IPS-18a (cell line): ENCODE results near the gene HK3.

ENCODE experiments used
- H3K27ac ChIP-seq: one replicate; pipeline ENCODE4 v1.5.1; 2013; ENCODE audit warnings: low read length
- H3K27me3 ChIP-seq: one replicate; pipeline ENCODE4 v1.6.1; 2013; ENCODE audit warnings: mild to moderate bottlenecking, low read length; ENCODE audit not compliant: control insufficient read depth, insufficient read depth
- H3K36me3 ChIP-seq: one replicate; pipeline ENCODE4 v1.6.1; 2013; ENCODE audit warnings: low read depth, low read length; ENCODE audit not compliant: control insufficient read depth
- H3K4me1 ChIP-seq: one replicate; pipeline ENCODE4 v1.6.1; 2013; ENCODE audit warnings: low read depth, low read length; ENCODE audit not compliant: control insufficient read depth
- H3K4me3 ChIP-seq: one replicate; pipeline ENCODE4 v1.5.1; 2013; ENCODE audit warnings: low read length
- H3K9ac ChIP-seq: one replicate; pipeline ENCODE4 v1.6.1; 2013; ENCODE audit warnings: mild to moderate bottlenecking, low read length, moderate library complexity
- H3K9me3 ChIP-seq: one replicate; pipeline ENCODE4 v1.6.1; 2013; ENCODE audit warnings: low read depth, low read length; ENCODE audit not compliant: control insufficient read depth

The HK3 gene

DNA sequence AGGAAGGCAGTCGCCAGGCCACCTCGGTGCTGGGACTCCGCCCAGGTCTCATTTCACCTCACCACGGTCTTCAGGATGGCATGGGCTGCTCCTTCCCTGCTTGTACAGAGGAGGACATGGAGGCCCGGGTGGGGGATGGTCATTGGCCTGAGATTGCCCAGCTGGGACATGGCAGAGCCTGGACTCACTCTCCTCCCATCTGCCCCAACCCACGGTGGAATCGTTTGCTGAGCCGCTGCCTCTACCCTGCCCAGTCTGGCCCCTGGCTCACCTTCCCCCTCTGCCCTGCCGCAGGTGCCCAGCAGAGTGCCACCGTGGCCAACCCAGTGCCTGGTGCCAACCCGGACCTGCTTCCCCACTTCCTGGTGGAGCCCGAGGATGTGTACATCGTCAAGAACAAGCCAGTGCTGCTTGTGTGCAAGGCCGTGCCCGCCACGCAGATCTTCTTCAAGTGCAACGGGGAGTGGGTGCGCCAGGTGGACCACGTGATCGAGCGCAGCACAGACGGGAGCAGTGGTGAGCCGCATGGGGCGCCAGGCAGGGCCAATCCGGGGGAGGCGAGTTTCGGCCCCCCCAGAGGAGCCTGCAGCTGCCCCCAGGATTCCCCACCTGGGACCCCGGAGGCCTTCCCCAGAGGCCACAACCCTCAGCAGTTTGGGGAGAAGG, 36.7 kb downstream of the HK3 start:
- Histone ChIP-seq H3K27me3 (no peaks in the 10 kb centered on the region), H3K9ac (no peak overlapping the region), H3K36me3 (no peaks in the 10 kb centered on the region), H3K27ac (no peak overlapping the region), H3K4me1 (peaks cover 27% of the 10 kb centered on the region), H3K9me3 (no peaks in the 10 kb centered on the region), H3K4me3 (no peak overlapping the region)

DNA sequence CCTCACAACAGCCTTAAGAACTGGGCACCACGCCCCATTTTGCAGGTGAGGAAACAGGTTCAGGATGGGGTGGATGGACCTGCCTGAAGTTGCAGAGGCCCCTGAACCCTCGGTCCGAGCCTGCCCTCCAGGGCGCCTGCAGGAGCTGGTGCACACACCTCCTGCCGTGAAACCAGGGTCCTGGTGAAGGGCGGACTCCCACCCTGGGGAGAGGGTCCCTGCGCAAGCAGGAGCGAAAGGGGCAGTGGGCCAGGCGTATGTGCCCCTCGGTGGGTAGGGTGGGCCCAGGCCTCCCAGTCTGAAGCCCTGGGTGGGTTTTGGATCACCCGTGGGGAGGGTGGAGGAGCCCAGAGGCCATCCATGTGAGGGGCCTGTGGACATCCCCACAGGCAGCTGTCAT, 37.9 kb downstream of the HK3 start:
- H3K9ac ChIP-seq, result no peak overlapping the region
- H3K9me3 ChIP-seq, result no peaks in the 10 kb centered on the region
- no peak overlapping the region for H3K4me3 ChIP-seq
- peaks cover 17% of the 10 kb centered on the region for H3K4me1 ChIP-seq
- H3K27me3 ChIP-seq, result no peaks in the 10 kb centered on the region
- no peaks in the 10 kb centered on the region for H3K36me3 ChIP-seq
- no peak overlapping the region for H3K27ac ChIP-seq

DNA sequence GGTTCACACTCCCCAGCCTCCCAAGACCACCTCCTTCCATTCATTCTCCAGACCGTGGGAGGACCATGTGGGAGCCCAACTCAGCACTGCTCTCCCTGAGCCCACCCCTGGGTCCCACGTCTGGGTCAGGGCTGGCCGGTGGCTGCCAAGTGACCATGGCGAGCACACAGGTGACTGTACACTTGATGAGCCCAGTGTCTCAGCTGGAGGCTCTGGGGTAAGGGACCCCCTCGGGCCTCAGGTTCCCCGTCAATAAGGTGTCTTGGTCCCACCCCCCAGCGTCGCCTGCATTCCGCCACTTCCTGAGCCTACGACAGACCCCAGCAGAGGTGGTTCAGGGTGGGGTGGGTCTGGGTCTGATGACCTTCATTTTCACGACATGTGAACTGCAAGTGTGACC, 38.8 kb downstream of the HK3 start:
- Histone ChIP-seq H3K4me1 (peaks cover 17% of the 10 kb centered on the region), H3K27me3 (no peaks in the 10 kb centered on the region), H3K9me3 (no peaks in the 10 kb centered on the region), H3K36me3 (no peaks in the 10 kb centered on the region), H3K27ac (no peak overlapping the region), H3K4me3 (no peak overlapping the region), H3K9ac (no peak overlapping the region)

DNA sequence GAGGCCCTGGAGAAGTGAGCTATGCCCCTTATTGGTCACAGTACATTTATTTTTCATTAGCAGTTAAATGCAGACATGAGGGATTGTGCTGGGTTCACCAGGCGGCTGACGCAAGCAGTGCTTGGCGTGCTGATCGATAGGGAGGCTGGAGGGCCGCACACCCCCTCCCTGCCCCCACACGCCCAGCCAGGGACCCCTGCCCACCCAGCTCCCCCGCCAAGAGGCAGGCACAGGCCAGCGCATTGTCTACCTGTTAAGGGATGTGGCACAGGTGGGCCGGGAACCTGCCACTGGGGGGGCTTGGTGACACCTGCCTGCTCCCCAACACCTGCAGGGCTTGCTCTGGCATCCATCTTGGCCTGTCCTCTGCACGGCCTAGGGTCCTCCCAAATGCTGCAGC, 39.2 kb downstream of the HK3 start:
- Histone ChIP-seq H3K4me1 (peaks cover 17% of the 10 kb centered on the region), H3K36me3 (no peaks in the 10 kb centered on the region), H3K27me3 (no peaks in the 10 kb centered on the region), H3K4me3 (no peak overlapping the region), H3K9ac (no peak overlapping the region), H3K9me3 (no peaks in the 10 kb centered on the region), H3K27ac (no peak overlapping the region)

DNA sequence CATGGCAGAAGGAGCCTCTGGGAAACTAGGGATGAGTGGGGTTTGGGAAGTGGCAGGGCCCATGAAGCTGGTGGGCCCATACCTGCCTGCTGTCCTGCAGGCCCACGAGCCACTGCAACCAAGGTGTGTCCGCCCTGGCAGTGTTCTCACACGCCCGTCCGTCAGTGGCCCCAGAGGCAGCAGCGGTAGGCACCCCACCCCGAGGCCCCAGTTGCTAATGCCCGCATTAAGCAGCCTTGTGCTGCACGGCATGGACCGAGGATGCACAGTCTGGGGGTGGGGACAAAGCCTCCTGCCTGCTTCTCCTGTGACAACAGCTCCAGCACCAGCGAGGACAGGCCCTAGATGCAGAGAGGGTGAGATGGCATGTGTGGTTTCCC, 41.3 kb downstream of the HK3 start:
- no peak overlapping the region for H3K4me3 ChIP-seq
- H3K9ac ChIP-seq, result no peak overlapping the region
- no peaks in the 10 kb centered on the region for H3K36me3 ChIP-seq
- H3K27ac ChIP-seq, result no peak overlapping the region
- peaks cover 6% of the 10 kb centered on the region for H3K4me1 ChIP-seq
- H3K9me3 ChIP-seq, result no peaks in the 10 kb centered on the region
- H3K27me3 ChIP-seq, result no peaks in the 10 kb centered on the region

DNA sequence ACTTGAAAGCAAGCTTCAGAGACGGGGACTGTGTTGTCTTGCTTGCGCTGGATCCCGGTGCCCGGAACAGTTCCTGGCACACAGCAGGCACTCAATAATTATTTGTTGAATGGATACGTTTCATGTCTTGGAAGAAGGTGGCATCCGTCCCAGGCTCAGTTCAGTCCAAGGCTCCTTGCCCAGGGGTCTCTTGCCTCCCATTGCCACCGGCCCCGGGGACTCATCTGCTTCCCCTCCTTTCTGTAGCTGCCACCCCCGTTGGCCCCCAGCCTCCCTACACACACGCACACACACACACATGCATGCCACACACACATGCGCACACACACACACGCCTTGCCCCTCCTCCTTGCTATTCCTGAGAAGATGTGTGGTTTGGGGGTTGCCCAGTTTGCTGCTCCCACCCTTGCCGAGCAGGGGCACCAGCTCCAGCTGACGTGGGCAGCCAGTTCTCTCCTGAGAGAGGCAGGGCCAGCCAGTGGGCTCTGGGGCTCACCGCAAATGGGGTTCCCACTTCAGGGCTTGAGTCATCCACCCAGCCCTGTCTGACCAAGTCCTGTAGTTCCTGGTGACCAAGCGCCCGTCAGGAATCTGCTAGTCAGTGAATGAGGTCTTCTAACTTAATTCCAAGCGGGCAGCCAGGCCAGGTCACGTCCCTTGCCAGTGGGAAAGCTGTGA, 41.8 kb downstream of the HK3 start:
- H3K27me3 ChIP-seq, result no peaks in the 10 kb centered on the region
- H3K9me3 ChIP-seq, result no peaks in the 10 kb centered on the region
- H3K36me3 ChIP-seq, result no peaks in the 10 kb centered on the region
- H3K27ac ChIP-seq, result no peak overlapping the region
- no peak overlapping the region for H3K4me3 ChIP-seq
- peaks cover under 1% of the 10 kb centered on the region for H3K4me1 ChIP-seq
- H3K9ac ChIP-seq, result no peak overlapping the region

DNA sequence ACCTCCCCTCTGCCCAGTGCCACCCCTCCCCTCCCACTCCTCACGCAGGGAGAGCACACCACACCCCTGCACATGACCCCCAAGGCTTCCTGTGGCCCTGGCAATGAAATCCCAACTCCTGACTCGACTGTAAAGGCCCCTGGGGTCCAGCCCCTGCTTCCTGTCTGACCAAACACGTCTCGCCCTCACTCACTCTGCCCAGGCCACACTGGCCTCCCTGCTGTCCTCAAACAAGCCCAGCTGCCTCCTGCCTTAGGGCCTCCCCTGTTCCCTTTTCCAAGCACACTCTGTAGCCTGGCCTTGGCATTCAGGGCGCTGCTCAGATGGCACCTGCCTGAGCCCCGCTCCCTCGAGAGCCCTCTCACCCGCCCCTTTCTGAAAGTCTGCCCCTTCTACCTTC, 42.4 kb downstream of the HK3 start:
- Histone ChIP-seq H3K27ac (no peak overlapping the region), H3K9ac (no peak overlapping the region), H3K4me3 (no peak overlapping the region), H3K27me3 (no peaks in the 10 kb centered on the region), H3K9me3 (no peaks in the 10 kb centered on the region), H3K4me1 (no peaks in the 10 kb centered on the region), H3K36me3 (no peaks in the 10 kb centered on the region)

DNA sequence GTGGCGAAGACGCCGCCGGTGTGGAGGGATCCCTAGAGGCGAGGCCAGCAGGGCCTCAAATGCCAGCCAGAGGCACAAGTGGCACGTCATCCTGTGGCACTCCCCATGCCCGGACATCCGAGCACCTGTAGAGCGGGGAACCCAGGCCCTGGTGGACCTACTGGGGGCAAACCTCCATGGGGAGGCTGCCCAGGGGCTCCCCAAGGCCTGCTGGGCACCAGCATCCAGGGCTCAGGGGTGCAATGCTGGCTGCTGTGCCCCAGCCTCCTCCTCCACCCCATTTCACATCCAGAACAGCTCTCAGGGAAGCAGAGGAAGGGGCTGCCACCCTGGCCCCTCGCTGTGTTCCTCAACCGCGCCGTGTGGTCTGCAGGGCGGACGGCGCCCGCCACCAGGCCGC, 43.5 kb downstream of the HK3 start:
- Histone ChIP-seq H3K36me3 (no peaks in the 10 kb centered on the region), H3K27ac (no peak overlapping the region), H3K9me3 (no peaks in the 10 kb centered on the region), H3K4me1 (no peaks in the 10 kb centered on the region), H3K4me3 (no peak overlapping the region), H3K27me3 (no peaks in the 10 kb centered on the region), H3K9ac (no peak overlapping the region)

DNA sequence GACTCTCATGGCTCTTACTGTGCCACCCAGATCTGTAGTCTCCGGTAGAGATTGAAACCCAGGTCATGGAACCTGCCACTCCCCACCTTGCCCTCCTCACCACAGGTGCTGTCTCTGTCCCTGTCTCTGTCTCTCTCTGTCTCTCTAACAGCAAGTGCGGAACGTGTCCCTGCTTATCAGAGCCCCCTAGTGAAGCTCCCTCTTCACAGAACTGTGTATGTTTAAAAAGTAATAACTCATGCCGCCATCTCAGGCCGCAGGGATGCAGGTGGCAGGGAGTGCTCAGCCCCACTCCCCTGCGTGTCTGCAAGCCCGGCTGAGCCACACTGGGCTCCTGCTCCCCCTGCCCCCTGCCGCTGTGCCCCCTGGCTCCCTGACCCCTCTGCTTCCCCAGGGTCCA, 45.0 kb downstream of the HK3 start:
- Histone ChIP-seq H3K36me3 (no peaks in the 10 kb centered on the region), H3K27me3 (no peaks in the 10 kb centered on the region), H3K4me3 (no peak overlapping the region), H3K9ac (no peak overlapping the region), H3K9me3 (no peaks in the 10 kb centered on the region), H3K4me1 (no peaks in the 10 kb centered on the region), H3K27ac (no peak overlapping the region)

DNA sequence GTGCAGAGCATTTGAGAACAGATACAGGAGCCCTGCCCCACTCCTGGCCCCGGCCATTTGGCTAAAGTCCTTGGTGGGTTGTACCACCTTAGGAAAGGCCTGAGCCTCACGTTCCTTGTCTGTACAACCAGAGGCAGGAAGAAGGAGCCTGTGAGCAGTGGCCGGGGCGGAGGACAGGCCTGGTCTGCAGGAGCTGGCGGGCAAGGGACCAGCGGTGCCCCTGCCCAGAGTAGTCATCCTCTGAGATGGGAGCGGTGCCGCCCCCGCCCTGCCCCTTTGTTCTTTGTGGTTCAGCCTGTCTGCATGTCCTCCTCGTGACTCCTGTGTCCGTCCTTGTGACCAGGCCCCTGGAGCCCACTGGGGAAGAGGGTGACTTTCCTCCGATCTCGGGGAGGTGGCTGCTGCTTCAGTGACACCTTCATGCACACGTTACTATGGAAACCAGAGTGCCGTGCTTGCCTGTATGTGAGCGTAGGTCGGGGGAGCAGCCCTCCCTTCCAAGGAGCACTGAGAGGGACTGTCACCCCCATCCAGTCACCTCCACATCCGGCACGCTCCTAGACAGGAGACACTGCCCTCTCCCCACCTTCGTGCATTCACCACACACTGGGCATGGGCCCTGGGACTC, 45.9 kb downstream of the HK3 start:
- no peaks in the 10 kb centered on the region for H3K36me3 ChIP-seq
- no peak overlapping the region for H3K27ac ChIP-seq
- no peaks in the 10 kb centered on the region for H3K4me1 ChIP-seq
- no peaks in the 10 kb centered on the region for H3K27me3 ChIP-seq
- H3K9ac ChIP-seq, result no peak overlapping the region
- H3K4me3 ChIP-seq, result no peak overlapping the region
- no peaks in the 10 kb centered on the region for H3K9me3 ChIP-seq

DNA sequence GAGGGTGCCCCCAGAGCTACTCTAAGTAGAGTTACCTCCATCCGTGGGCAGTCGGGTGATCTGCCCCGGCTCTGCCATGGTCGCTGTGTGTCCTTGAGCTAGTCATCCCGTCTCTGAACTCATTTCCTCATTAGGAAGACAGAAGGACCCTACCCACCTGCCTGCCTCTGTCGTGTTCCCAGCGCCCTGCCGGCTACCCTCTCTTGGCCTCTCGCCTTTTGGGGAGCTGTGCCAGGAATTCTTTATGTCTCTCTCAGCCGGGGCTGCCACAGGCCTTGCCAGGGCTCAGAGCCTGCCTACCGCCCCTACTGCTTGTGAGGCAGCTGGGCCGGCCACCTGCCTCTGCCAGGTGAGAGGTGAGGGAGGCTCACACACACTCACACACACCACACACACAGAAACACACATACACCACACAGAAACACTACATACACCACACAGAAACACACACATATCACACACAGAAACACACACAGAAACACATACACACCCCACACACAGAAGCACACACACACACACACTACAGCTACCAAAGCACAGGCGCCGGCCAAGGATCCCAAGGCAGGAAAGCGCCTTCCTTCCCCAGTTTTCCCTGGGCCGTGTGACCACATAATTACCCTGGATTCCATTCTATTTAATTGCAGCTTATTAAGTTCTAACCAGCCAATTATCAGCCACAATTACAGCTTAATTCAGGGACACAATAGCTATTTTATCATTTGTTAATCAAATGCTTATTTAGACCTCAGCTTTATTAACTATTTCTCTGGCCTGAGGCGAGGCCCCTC, 47.1 kb downstream of the HK3 start:
- no peak overlapping the region for H3K9ac ChIP-seq
- no peaks in the 10 kb centered on the region for H3K9me3 ChIP-seq
- no peak overlapping the region for H3K27ac ChIP-seq
- H3K27me3 ChIP-seq, result no peaks in the 10 kb centered on the region
- H3K4me3 ChIP-seq, result no peak overlapping the region
- no peaks in the 10 kb centered on the region for H3K4me1 ChIP-seq
- no peaks in the 10 kb centered on the region for H3K36me3 ChIP-seq
